WI38 (cell line): ENCODE measurements around the gene RARS2.
"Not testable (repeated sequence)": the region's sequence is repeated elsewhere in the genome, so short reads cannot be mapped to it uniquely, and the experiment has no call there.

Source experiments
- H3K4me3 ChIP-seq: 2 replicates; pipeline ENCODE4 v1.5.1; 2011; ENCODE audit warnings: low read depth, mild to moderate bottlenecking, control low read depth, low read length
- CTCF ChIP-seq: IDR thresholded peaks from 2 replicates; pipeline ENCODE4 v1.5.1; 2012; ENCODE audit warnings: low read depth, mild to moderate bottlenecking, control low read depth, low read length

Gene RARS2

GRCh38 chr6:87504441-87504840 lies 85.3 kb downstream of the RARS2 start:
- TF ChIP-seq CTCF, result no peak
- H3K4me3 ChIP-seq, result no peak overlapping the region

- TF ChIP-seq CTCF, result no peak
- no peak overlapping the region for H3K4me3 ChIP-seq
Observed at GRCh38 chr6:87501809-87502572, 87.8 kb downstream of the RARS2 start.

GRCh38 chr6:87498048-87498447 lies 91.7 kb downstream of the RARS2 start:
- H3K4me3 ChIP-seq, result no peak overlapping the region
- TF ChIP-seq CTCF, result no peak

- no peak for TF ChIP-seq CTCF
Observed at GRCh38 chr6:87494761-87495422, 94.9 kb downstream of the RARS2 start.

GRCh38 chr6:87489326-87489725 lies 100.5 kb downstream of the RARS2 start:
- not testable (repeated sequence) for H3K4me3 ChIP-seq

More at GRCh38 chr6:87494761-87495422, 94.9 kb downstream of the RARS2 start:
- no peak overlapping the region for H3K4me3 ChIP-seq

- no peak overlapping the region for H3K4me3 ChIP-seq
- TF ChIP-seq CTCF, result no peak
Observed at GRCh38 chr6:87487555-87487954, 102.2 kb downstream of the RARS2 start.

- no peak for TF ChIP-seq CTCF
- H3K4me3 ChIP-seq, result no peak overlapping the region
Observed at GRCh38 chr6:87484491-87484890, 105.3 kb downstream of the RARS2 start.
